Hippocampal formation (tissue), 2 donors: Measurements from ENCODE around the gene NUP188.
"Not testable (repeated sequence)": the region's sequence is repeated elsewhere in the genome, so short reads cannot be mapped to it uniquely, and the experiment has no call there.

ENCODE experiments used
- DNase-seq, 2 donors: peaks; one replicate each; lab custom pipeline; 2025; lab: John Stamatoyannopoulos, UW

Gene NUP188

DNA sequence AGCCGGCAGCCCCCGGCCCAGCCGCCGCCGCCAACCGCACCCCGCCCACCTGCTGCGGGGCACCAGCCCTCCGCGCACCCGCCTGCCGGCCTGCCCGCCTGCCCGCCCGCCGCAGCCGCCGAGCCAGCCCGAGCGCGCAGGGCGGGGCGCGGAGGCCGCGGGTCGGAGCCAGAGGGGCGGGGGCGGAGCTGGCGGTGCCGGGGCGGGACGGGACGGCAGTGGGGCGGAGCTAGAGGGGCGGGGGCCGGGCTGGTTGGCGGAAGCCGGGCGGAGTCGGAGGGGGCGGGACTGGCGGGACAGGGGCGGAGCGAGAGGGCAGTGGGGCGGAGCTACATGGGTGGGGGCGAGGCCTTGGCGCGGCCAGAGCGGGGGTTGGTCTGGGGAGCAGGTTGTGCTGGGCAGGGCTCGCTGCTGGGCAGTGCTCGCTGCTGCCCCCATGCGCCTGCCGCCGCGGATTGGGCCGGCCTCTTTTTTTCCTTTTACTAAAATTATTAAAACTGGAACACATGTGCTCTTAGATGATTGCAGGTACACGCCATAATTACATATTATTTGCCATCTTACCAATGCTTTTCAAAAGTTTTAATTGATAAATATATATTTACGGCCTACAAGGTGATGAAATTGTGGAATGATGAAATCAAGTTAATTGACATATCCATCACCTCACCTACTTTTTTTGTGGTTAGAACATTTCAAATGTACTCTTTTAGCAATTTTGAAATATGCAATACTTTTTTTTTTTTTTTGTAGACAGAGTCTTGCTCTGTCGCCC lies 80.9 kb downstream of the NUP188 start, which contains the start of gene SH3GLB2:
SH3GLB2 (minus strand) TSS at position 140 of the 775 bp plus-strand sequence. CDS start 177 bp downstream, outside the sequence.
- DNase-seq: peak; percentile 97 to 98

DNA sequence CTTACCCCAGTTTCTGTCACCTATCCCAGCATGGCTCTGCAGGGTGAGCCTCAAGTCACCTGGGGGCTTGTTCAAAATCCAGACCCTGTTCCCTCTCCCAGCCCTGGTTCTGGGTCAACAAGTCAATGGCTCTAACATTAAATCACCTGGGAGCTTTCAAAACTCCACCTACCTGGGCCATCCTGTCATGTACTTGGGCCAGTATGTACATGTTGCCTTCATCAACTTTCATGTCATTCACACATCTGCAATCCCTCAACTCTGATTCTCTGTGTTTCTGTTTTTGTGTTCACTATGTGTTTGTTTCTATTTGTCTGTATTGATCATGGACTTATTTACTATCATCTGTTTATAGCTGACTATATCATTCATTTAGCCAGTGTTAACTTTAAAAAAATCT lies 82.7 kb downstream of the NUP188 start:
- DNase-seq: no peak

DNA sequence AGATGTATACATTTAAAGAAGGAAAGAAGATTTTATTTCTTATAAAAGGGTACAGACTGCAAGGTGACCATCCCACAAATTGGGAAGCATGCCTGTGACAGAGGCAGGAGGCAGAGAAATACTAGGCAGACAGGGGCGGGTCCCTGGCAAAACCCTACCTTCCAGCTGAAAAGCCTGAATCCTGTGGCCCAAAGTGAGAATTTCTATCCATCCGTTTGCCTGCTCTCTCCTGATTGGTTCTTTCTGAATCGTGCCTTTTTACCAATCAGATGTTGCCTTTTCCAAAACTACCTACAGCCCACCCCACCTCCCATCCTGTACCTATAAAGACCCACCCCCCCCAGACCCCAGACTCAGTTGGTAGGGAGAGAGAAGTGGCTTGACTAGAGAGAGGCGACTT lies 84.0 kb downstream of the NUP188 start:
- DNase-seq: no peak

DNA sequence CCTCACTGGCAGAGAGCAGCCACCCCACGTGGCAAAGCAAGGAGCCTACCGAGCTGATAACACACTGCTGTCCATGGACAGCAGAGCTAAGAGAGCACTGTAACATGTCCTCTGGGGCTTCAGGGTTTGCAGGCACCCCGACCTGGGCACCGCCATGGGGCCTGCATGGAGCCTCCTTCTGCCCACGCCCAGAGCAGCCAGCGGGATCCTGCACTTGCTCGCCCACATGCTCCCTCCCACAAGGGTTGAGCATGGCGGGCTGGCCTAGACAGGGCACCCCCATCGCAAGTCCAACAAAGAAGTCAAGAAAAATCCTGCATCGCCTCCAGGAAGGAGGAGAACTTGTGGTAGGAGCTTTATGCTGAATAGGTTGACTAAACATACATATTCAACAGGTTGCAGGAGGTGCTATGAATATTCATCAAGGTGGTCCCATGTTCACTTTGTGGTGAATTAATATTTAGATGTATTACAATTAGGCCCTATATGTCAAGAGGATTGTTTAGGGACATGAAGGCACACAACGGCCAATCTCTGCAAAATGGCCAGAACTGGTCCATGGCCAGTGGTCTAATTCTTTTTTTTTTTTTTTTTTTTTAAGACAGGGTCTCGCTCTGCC lies 85.2 kb downstream of the NUP188 start:
- no peak for DNase-seq

DNA sequence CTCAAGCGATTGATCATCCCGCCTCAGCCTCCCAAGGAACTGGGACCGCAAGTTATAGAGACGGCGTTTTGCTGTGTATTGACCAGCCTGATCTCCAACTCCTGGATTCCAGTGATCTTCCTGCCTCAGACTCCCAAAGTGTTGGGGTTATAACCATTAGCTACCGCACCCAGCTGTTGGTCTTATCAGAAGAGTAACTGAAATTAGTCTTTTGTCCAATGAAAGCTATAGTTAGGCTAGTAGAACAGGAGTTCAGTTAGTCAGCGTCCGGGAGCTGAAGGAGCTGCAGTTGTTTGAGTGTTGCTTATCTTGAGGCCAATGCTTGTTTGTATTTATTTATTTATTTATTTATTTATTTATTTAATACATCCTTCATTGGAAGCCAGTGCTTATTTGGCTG lies 85.7 kb downstream of the NUP188 start:
- DNase-seq: no peak

DNA sequence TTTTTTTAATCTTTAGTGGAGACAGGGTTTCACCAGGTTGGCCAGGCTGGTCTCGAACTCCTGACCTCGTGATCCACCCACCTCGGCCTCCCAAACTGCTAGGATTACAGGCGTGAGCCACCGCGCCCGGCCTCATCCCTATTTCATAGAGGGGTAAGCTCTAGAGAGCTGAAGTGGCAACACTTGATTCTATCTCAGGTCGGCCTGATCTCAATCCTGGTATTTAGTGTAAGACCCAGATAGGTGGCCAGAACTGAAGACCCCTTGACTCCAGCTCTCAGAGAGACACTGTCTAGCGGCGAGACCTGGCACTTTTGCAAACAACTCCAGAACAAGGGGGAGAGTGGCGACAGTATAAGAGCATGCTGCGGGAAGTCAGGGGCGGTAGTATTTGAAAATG lies 88.3 kb downstream of the NUP188 start:
- DNase-seq: not testable (repeated sequence)

DNA sequence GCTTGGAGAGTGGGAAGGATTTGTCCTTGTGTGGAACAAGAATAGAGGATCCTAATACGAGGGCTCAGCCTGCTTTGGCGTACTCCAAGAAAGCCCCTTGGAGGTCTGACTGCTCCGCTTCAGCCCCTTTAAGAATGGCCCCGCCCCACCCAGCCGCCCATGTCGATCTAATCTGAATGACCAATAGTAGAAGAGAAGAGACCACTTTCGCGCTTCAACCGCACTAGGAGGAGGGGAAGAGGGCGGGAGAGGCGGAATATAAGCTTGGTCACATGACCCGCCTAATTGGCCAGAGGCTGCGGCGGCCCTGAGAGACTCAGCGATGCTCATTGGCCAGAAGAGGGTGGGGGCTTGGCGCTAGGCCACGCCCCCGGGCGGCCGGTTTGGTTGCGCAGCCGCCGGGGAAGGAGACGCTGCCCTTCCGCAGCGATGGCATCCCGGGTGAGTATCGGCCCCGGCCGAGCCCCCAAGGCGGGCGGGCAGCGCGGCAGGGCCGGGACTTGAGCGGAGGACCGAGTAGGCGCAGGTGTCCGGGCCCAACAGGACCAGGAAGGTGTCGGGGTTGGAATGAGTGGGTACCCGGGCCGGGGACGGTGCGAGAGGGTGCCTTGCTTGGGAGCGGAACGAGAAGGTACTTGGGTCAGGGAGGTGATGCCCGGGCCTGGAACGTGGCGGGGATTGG lies 88.9 kb downstream of the NUP188 start, which contains the start of gene MIGA2:
MIGA2 (plus strand) TSS at position 386 of the 682 bp plus-strand sequence. CDS start 3,969 bp downstream, outside the sequence.
- peak; percentile 96 to 99 for DNase-seq

DNA sequence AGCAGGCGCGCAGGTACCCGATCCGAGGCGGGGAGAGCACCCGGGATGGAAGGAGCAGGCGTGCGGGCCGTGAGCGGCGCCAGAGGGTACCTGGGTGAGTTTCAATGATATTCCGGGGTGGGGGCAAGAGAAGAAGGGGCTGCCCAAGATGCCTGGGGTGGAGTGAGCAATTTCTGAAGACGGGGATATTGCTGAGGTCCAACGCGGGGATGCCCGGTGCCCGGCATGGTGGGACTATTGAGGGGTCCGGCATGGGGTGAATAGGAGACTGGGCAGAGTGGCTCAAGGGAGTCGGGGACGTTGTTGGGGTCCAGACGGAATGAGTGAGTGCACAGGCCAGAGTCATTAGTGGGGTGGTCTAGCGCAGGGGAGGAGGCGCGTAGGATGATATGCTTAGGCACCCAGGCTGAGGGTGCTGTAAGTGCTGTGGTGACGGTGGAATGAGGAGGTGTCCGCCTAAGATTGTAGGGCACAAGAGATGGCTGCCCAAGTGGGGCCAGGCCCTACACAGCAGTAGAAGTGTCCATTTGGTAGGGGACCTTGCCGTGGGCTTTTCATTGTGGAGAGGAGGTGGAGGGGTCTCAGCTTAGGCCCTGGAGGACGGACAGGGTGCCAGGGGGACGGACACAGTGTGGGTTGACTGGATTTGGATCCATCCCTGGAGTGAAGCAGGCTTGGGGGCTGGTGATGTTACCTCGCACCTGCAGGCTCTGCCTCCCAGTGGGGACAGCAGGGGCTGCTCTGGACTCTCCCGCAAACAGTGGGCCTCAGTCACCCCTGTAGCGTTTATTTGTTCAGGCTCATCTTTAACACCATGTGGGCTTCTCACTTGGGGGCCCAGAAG lies 89.6 kb downstream of the NUP188 start:
- DNase-seq: no peak

DNA sequence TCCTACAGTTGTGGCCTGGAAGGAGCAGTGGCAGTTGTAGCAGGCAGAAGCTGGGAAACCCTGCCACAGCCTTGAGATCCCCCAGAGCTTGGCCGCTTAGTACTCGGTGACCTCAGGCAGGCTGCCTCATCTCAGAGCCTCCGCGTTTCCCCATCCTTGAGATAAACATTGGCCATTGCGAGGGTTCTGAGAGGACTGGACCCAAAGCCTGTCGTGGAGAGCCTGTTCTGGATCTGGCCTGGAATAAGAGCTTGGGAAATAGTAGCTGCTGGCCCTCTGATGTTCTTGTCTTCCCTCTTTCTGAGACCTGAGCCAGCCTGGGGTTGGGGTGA lies 90.2 kb downstream of the NUP188 start:
- DNase-seq: no peak

DNA sequence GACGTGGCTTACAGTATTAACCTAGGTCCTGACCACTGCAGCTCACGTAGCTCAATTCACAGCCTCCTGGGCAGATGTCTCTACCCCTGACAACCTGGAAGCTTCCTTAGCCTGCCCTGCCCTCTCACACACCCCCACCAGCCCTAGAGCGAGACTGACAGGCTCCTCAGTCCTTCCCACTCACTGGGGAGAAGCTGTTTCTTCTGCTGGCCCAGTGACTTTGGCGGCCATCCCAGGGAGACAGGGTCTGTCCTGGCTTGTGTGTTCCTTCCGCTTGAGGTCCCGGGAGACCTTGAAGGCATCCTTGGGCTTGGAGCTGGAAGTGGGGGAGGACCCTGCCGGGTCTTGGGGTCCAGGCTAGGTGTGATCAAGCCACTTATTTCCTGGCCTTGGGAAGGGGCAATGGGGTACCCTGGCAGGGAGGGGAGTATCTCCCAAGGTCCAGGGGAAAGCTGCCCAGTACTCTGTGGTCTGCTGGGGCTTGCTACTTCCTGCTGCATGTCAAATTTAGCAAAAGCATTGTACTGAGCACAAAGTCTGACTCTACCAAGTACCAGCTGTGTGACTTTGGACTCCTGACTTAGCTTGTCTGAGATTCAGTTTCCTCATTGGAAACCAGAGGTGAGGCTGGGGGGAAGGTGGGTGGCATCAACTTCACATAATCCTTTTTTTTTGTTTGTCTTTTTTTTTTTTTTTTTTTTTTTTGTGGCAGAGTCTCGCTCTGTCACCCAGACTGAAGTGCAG lies 90.8 kb downstream of the NUP188 start:
- no peak for DNase-seq

DNA sequence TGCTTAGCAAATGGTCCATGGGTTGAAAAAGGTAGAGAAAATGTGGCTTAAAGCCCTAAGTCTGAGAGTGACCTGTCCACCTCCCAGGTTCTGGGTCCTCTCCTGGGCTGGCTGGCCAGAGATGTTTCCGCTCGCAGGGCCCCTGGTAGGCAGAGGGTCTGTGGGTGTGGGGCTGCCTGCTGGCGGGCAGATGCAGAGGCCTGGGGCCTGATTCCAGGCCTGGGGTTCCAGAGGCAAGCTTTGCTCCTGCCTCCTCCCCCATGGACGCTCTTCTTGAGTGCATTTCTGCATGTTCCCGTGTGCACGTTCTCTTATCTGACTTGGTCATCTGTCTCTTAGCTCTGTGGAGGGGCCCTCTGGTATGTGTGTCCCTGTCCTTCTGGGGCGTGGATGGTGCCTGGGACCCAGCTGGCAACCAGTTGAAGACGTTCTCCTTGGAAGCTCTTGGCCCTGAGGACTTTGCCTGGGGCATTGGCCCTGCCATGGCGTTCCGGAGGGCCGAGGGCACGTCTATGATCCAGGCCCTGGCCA lies 92.7 kb downstream of the NUP188 start:
- no peak for DNase-seq

DNA sequence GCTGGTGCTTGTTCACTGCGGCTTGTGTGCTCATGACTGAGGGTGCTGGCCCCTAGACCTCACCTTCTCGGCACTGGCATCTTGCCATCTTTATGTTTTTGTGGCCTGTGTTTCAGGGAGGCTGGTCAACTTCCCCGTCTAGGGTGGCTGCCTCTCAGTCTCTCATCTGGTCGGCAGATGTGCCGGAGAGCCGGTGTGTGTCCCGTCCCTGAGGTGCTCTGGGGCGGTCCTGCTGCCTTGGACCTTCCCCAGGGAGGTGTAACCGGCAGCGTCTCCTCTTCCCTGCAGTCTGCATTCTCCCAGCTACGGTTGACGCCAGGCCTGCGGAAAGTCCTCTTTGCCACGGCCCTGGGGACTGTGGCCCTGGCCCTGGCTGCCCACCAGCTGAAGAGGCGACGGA lies 94.5 kb downstream of the NUP188 start:
- DNase-seq: no peak

DNA sequence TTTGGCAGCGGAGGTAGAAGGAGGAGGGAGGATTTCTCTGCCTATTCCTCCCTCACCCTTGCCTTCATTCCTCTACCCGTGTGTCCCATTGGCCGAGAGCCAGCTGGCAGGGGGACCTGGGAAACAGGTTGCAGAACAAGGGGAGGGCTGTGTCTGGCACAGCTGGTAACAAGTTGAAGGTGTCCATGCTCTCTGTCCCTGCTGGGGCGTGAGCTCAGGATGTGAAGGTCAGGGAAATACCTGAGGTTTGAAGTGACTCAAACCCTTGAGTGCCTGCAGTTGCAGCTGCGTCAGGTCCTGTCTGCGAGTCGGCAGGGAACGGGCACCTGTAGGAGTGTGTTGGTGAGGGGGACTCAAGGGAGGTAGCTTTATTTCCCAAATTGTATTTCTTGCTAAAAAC lies 105.1 kb downstream of the NUP188 start:
- DNase-seq: no peak

DNA sequence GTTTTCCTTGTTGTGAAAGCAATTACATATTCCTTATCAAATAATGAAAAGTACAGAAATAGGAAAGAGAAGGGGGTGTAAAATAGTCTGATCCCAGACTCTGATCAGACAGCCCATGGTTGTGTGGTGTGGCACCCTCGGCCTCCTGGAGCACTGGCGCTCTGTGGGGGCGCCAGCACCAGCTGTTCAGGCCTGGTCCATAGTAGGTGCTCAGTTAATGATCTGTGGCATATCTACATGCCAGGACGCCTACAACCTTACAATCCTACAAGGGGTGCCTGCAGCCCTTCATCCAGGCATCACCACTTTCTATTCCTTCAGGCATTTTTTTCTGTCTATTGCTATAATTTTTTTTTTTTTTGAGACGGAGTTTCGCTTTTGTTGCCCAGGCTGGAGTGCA lies 105.5 kb downstream of the NUP188 start:
- DNase-seq: no peak

DNA sequence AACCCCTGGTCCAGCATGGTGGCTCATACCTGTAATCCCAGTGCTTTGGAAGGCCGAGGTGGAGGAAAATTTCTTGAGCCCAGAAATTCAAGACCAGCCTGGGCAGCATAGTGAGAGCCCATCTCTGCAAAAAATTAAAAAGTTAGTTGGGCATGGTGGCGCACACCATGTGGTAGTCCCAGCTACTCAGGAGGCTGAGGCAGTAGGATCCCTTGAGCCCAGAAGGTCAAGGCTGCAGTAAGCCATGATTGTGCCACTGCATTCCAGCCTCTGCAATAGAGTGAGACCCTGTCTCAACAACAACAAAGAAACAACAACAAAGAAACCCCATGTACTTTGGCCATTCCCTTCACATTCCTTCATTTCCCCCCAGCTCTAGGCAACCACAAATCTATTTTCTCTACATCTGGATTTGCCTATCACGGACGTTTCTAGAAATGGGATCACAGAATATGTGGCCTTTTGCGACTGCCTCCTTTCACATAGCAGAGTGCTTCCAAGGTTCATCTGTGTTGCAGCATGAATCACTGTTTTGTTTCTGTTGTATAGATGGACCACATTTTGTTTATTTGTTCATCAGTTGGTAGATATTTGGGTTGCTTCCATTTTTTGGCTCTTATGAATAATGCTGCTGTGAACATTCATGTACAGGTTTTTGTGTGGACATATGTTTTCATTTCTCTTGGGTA lies 106.8 kb downstream of the NUP188 start:
- DNase-seq: no peak
